LNCAP (cell line): ENCODE measurements around the gene CDKL5.
A peak's percentile ranks its signal among the peaks of the same experiment; 100 is the strongest.

Source experiments
- TF ChIP-seq, protein P1 (sequence below): fragments of 450-650 bp; IDR thresholded peaks from 2 replicates; pipeline ENCODE4 v1.5.1; 2017; ENCODE audit warnings: mild to moderate bottlenecking

CDKL5 gene

DNA sequence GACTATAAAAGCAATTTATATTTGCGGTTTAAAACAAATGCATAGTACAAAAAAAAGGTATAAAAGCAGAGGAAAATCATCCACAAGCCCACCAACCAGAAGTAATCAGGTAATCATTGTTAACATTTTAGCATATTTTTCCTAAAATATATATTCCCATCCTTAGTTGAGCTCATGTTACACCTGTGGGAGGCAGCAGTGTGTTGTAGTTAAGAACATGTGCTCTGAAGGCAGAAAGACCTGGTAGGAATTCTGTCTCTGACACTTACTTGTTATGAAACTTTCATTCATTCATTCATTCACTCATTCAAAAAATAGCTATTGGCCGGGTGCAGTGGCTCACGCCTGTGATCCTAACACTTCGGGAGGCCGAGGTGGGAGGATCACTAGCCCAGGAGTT lies 15.4 kb upstream of the CDKL5 start:
- TF ChIP-seq, protein P1, sequence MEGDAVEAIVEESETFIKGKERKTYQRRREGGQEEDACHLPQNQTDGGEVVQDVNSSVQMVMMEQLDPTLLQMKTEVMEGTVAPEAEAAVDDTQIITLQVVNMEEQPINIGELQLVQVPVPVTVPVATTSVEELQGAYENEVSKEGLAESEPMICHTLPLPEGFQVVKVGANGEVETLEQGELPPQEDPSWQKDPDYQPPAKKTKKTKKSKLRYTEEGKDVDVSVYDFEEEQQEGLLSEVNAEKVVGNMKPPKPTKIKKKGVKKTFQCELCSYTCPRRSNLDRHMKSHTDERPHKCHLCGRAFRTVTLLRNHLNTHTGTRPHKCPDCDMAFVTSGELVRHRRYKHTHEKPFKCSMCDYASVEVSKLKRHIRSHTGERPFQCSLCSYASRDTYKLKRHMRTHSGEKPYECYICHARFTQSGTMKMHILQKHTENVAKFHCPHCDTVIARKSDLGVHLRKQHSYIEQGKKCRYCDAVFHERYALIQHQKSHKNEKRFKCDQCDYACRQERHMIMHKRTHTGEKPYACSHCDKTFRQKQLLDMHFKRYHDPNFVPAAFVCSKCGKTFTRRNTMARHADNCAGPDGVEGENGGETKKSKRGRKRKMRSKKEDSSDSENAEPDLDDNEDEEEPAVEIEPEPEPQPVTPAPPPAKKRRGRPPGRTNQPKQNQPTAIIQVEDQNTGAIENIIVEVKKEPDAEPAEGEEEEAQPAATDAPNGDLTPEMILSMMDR, result peak; percentile 50; the same call in 1 of the 2 replicates

DNA sequence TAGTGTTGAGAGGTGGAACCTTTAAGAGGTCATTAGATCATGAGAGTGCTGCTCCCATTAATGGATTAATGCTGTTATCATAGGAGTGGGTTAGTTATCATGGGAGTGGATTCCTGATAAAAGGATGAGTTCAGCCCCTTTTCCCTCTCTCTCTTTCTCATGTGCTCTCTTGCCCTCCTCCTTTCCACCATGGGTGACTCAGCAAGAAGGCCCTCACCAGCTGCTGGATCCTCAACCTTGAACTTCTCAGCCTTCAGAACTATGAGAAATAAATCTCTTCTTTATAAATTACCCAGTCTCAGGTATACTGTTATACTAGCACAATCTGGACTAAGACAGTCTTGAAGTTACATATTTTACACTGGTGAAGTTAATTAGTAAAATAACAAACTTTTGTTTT lies 10.0 kb upstream of the CDKL5 start:
- TF ChIP-seq, protein P1, result no peak

DNA sequence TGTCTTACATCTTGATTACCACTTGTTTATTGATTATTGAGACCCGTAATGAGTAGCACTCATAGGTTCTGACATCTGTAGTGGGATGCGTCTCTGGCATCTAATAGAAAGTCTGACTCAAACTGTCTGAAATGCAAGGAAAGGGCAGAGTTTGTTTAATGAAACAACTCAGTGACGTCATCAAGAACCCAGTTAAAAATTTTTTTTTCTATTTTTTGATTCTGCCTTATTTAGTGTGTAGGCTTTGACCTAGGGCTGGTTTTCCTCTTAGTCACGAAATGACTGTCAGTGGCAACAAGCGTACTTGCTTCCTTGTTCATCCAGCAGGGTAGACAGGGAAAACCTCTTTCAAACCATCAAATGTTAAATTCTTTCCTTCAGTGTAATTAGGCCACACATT lies 3.1 kb upstream of the CDKL5 start:
- TF ChIP-seq, protein P1, result no peak

DNA sequence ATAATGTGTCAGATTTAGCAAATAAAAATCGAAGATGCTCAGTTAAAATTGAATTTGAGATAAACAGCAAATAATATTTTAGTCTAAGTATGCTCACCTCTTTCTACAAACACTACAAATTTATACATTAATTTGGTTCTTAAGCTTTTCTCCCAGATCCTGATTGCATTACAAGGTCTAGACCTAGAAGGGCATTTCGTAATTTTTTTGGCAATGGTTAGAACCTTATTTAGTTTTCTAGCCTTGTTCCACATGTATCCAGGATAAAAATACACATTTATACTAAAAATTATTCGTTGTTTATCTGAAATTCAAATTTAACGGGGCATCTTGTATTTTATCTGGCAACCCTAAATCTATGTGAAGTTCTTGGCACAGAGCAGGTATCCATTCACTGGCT lies 2.5 kb upstream of the CDKL5 start:
- TF ChIP-seq, protein P1, result no peak

DNA sequence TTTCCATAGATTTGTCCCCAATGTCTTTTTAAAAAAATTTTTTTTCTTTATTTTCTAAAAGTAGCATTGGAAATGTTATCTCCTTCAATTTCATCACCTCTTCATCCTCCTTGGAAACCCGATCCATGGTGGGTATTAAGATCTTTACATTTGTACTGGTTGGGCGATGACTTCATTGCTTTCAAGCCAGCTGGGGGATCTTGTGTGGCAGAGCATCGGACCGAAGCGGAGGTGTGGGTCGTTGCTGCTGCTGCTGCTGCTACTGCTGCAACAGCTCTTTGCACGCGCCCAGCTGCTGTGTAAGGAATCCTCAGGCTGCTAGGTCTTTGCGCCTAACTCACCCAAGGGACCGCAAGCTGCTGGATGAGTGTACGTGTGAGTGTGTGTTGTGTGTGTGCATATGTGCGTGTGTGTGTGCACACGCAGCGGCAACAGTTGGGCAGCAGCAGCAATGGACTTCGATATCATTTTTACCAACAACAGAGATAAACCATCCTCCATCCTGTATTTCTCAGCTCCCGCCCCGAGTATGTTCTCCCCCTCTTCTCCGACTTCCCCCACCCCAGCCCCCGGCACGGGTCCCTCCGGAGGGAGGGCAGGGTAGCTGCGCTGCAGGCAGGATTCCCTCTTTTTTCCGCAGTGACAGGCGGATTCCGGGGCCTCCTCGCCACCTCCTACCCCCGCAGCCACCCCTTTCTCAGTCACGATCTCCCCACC lies 768 bp upstream of the CDKL5 start:
- TF ChIP-seq, protein P1, result no peak

DNA sequence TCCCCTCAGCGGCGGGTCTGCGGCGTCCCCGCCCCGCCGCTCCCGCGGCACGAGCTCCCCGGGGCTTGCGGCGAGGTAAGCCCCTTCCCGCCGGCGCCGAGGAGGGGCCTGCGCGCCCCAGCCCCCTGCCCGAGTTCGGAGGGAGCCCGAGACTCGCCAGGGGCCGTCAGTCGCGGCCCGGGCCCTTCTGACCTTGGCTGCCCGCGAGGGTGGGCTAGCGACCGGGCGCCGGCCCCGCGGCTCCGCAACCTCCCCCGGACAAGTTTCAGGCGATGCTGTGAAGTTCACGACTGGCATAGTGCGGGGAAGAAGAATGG lies 554 bp downstream of the CDKL5 start:
- TF ChIP-seq, protein P1, result no peak

DNA sequence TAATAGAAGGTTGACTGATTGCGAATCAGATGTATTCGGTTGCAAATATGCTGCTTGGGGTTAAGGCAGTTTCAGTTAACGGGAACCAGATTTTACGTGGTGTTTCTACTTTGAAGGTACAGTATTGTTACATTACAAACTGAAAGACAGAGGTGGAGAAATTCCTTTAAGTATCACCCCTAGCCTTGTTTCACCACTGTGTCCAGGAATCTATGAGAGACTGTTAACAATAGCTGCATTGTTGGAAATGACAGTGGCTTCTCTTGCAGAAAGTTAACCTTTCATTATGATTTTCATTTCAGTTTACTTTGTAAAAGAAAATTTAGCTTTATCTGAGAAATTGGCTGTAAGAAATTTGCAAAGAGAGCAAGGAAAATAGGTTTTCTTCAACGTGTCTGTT lies 2.6 kb downstream of the CDKL5 start:
- TF ChIP-seq, protein P1, result no peak

DNA sequence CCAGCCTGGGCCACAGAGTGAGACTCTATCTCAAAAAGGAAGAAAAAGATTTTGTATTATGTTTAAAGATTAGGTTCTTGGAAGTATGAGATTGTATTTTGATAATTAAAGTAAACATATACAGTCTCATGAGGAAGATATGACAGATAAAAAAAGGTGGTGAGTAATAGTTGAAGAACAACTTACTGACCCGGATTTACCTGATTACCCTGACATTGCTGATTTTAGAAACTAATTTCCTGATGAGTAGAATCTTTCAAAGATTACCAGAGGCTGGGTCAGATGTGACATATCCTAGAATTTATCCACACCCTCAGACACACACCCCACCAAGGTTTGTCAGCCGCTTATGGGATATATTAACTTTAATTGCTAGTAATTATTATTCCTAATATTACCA lies 9.5 kb downstream of the CDKL5 start:
- TF ChIP-seq, protein P1, result no peak
